HG03571 (cell line): ENCODE results near the gene KY.

Experiments used
- ATAC-seq: cut with Tn5 transposase; IDR thresholded peaks from one replicate; pipeline ENCODE4 v1.9.1; 2021; ENCODE audit not compliant: unreplicated experiment

KY gene

DNA sequence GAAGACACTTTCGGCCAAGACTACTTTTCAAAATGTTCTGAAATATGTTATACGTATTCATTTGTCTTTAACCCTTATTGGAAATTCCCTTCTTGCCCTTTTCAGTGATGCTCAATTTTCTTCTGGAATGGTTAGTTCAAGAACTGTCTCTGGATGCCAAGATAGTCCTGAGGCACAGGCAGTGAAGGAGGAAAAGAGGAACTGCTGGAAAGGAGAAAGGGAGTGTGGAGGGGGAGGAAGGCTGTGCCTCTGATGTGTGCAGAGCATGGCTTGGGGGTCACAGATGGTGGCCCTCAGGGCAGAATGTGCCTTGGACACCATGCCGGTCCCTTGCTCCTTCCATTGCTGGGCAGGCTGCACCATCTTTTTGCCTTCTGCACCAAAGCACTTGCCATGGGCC is 91.2 kb downstream of the KY start:
- ATAC-seq = no peak
